GM12878 (cell line): ENCODE data around the gene ELOVL5. TPM values are rescaled to one million over a fixed set of nuclear protein-coding genes. Genes with fewer than 3 reads are reported as not detected.

Source experiments
- CHD1 ChIP-seq: IDR thresholded peaks from 2 replicates; pipeline ENCODE4 v1.6.1; 2012; ENCODE audit warnings: low read depth, low read length, improper control_type of control experiment
- CTCF ChIP-seq, 3 experiments: IDR thresholded peaks in 2 of 3; conservative IDR thresholded peaks in 1 of 3; 2 replicates each; pipeline ENCODE4 v1.5.1; 2011; ENCODE audit warnings: low read depth in 3 of 3, low read length in 3 of 3, mild to moderate bottlenecking in 3 of 3, control low read depth in 2 of 3, moderate library complexity in 2 of 3, inconsistent platforms in 1 of 3, mixed read lengths in 1 of 3; ENCODE audit not compliant: control insufficient read depth in 2 of 3, insufficient read depth in 1 of 3; ENCODE audit errors: extremely low read depth in 1 of 3
- HCFC1 ChIP-seq: fragments of 150-350 bp; IDR thresholded peaks from 2 replicates; pipeline ENCODE4 v1.6.1; 2014; ENCODE audit warnings: low read length
- MEF2A ChIP-seq: IDR thresholded peaks from 2 replicates; pipeline ENCODE4 v1.6.1; 2011; ENCODE audit warnings: low read depth, mild to moderate bottlenecking, low read length, moderate library complexity; ENCODE audit not compliant: insufficient read depth
- NFYA ChIP-seq: IDR thresholded peaks from 2 replicates; pipeline ENCODE4 v1.6.1; 2011; ENCODE audit warnings: low read depth, mild to moderate bottlenecking, low read length, improper control_type of control experiment, borderline replicate concordance
- PRDM15 ChIP-seq: fragments of 450-650 bp; formaldehyde crosslinking; IDR thresholded peaks from 2 replicates; pipeline ENCODE4 v1.4.0; 2020; ENCODE audit warnings: mild to moderate bottlenecking, moderate library complexity
- ZNF384 ChIP-seq: IDR thresholded peaks from 2 replicates; pipeline ENCODE4 v1.6.1; 2012; ENCODE audit warnings: low read depth, mild to moderate bottlenecking, low read length, improper control_type of control experiment, borderline replicate concordance
- polyA plus RNA-seq, 11 experiments: library from polyadenylated mRNA; depleted of rRNA in 4 of 11; unstranded in 6 of 11; stranded (reverse) in 5 of 11; fragments of >200 nt; fragmentation: Nextera tagmentation in 4 of 11; fragmentation: Illumina TruSeq in 1 of 11; extraction: Ambion mirVana in 4 of 11; extraction: Trizol in 1 of 11; gene quantifications; 1 replicate in 1 of 11; 2 replicates in 10 of 11; pipeline versions ENCODE4 v1.2.1 to v1.2.3, GENCODE V29; 2011 to 2016; ENCODE audit warnings: inconsistent platforms in 2 of 11, missing spikeins in 2 of 11, low read depth in 1 of 11
- total RNA-seq, 4 experiments: library from RNA; depleted of rRNA in 3 of 4; stranded (reverse); fragments of >200 nt in 3 of 4; fragmentation: Illumina TruSeq in 1 of 4; extraction: Trizol in 1 of 4; gene quantifications; 2 replicates each; pipeline versions ENCODE4 v1.2.1 to v1.2.3, GENCODE V29; 2013 to 2021

The ELOVL5 gene
- total and polyA plus RNA-seq, 10 of the 15 experiments (the other 5 are each of a cell fraction or from before 2014, with no cell fraction given) = 156 to 241 (median 196) TPM

GRCh38 chr6:53258076-53258773 is 90.5 kb downstream of the ELOVL5 start (continued):
- TF ChIP-seq CTCF (IDR thresholded peaks at IDR 0.05 in 2 of 3, conservative IDR thresholded peaks at IDR 0.05 in 1 of 3; ENCODE audit: control insufficient read depth in 2 of 3, extremely low read depth in 1 of 3, insufficient read depth in 1 of 3, low read depth in 3 of 3, low read length in 3 of 3) (no peak), CHD1 (no peak), ZNF384 (no peak), MEF2A (no peak), PRDM15 (CRISPR knock-in tag) (no peak), HCFC1 (no peak), NFYA (no peak)
